Liver (tissue), 9 donors: ENCODE data around the gene ADPGK. TPM values are rescaled to one million over a fixed set of nuclear protein-coding genes. Genes with fewer than 3 reads are reported as not detected.

ENCODE experiments used
- DNase-seq: peaks from one replicate; pipeline ENCODE4 v3.0.0-alpha.2; 2017; ENCODE audit warnings: low spot score
- H3K27ac ChIP-seq, 2 donors: one replicate each; pipeline ENCODE4 v1.7.0; 2013; ENCODE audit warnings: inconsistent platforms in 2 of 2, low read length in 2 of 2, control low read depth in 1 of 2, low read depth in 1 of 2, mild to moderate bottlenecking in 1 of 2
- H3K27me3 ChIP-seq, 4 donors: one replicate each; pipeline versions ENCODE4 v1.6.1 to v1.7.0; 2013; ENCODE audit warnings: low read length in 3 of 4, inconsistent platforms in 1 of 4, mild to moderate bottlenecking in 1 of 4, moderate library complexity in 1 of 4; ENCODE audit not compliant: control insufficient read depth in 4 of 4, insufficient read depth in 4 of 4
- H3K36me3 ChIP-seq, 4 donors: one replicate each; pipeline versions ENCODE4 v1.6.1 to v1.7.0; 2013; ENCODE audit warnings: low read length in 3 of 4, mild to moderate bottlenecking in 3 of 4, low read depth in 1 of 4, moderate library complexity in 1 of 4; ENCODE audit not compliant: control insufficient read depth in 4 of 4, insufficient read depth in 3 of 4
- H3K4me1 ChIP-seq, 4 donors: one replicate each; pipeline versions ENCODE4 v1.6.1 to v1.7.0; 2013; ENCODE audit warnings: low read length in 3 of 4, mild to moderate bottlenecking in 3 of 4, moderate library complexity in 1 of 4; ENCODE audit not compliant: control insufficient read depth in 4 of 4, insufficient read depth in 4 of 4
- H3K4me3 ChIP-seq, 3 donors: one replicate each; pipeline versions ENCODE4 v1.6.1 to v1.7.0; 2013; ENCODE audit warnings: low read length in 3 of 3, control low read depth in 1 of 3, low read depth in 1 of 3, mild to moderate bottlenecking in 1 of 3
- H3K9ac ChIP-seq, 2 donors: one replicate each; pipeline ENCODE4 v1.7.0; 2013; ENCODE audit warnings: low read length in 2 of 2, mild to moderate bottlenecking in 2 of 2, moderate library complexity in 2 of 2, control low read depth in 1 of 2, low read depth in 1 of 2
- H3K9me3 ChIP-seq, 4 donors: one replicate each; pipeline versions ENCODE4 v1.6.1 to v1.7.0; 2013; ENCODE audit warnings: low read length in 3 of 4; ENCODE audit not compliant: control insufficient read depth in 4 of 4
- FOXA2 ChIP-seq: IDR thresholded peaks from 2 replicates; pipeline ENCODE4 v1.6.1; 2016; ENCODE audit warnings: antibody characterized with exemption
- GABPA ChIP-seq, 2 donors: IDR thresholded peaks in 1 of 2; conservative IDR thresholded peaks in 1 of 2; 2 replicates each; pipeline ENCODE4 v1.6.1; 2016; ENCODE audit warnings: antibody characterized with exemption in 2 of 2, mild to moderate bottlenecking in 1 of 2, moderate library complexity in 1 of 2
- JUND ChIP-seq, 2 donors: IDR thresholded peaks; 2 replicates each; pipeline ENCODE4 v1.6.1; 2016; ENCODE audit warnings: antibody characterized with exemption in 2 of 2
- RAD21 ChIP-seq, 2 donors: IDR thresholded peaks; 2 replicates each; pipeline ENCODE4 v1.6.1; 2016; ENCODE audit warnings: antibody characterized with exemption in 2 of 2, mild to moderate bottlenecking in 2 of 2
- TAF1 ChIP-seq: conservative IDR thresholded peaks from 2 replicates; pipeline ENCODE4 v1.6.1; 2016; ENCODE audit warnings: antibody characterized with exemption, mild to moderate bottlenecking
- YY1 ChIP-seq: IDR thresholded peaks from 2 replicates; pipeline ENCODE4 v1.6.1; 2016; ENCODE audit warnings: antibody characterized with exemption, mild to moderate bottlenecking
- WGBS: extraction: QIAGEN DNeasy Blood & Tissue Kit; methylation state at CpG from one replicate; pipeline ENCODE4 v1.1.7; 2013; 5-methylcytosine and 5-hydroxymethylcytosine counted together
- polyA plus RNA-seq, 2 donors: library from polyadenylated mRNA; stranded (reverse) in 1 of 2; unstranded in 1 of 2; fragments of 200-250 nt in 1 of 2; fragments of >200 nt in 1 of 2; fragmentation: Nextera tagmentation in 1 of 2; extraction: Ambion mirVana in 1 of 2; gene quantifications; one replicate each; pipeline versions ENCODE4 v1.2.1 to v1.2.3, GENCODE V29; 2013 to 2015
- total RNA-seq, 2 donors: library from RNA; depleted of rRNA; stranded (reverse); fragments of >200 nt; gene quantifications; one replicate each; pipeline ENCODE4 v1.2.3, GENCODE V29; 2014
- TF ChIP-seq, protein P1 (sequence below): IDR thresholded peaks from 2 replicates; pipeline ENCODE4 v1.6.1; 2016; ENCODE audit warnings: antibody characterized with exemption
- TF ChIP-seq, protein P2 (sequence below): IDR thresholded peaks from 2 replicates; pipeline ENCODE4 v1.6.1; 2016; ENCODE audit warnings: antibody characterized with exemption
- TF ChIP-seq, protein P3 (sequence below): IDR thresholded peaks from 2 replicates; pipeline ENCODE4 v1.6.1; 2016; ENCODE audit warnings: antibody characterized with exemption, mild to moderate bottlenecking
- TF ChIP-seq, protein P4 (sequence below): IDR thresholded peaks from 2 replicates; pipeline ENCODE4 v1.6.1; 2016; ENCODE audit warnings: antibody characterized with exemption
- TF ChIP-seq, protein P5 (sequence below): fragments of 150-350 bp; IDR thresholded peaks from 2 replicates; pipeline ENCODE4 v1.5.1; 2017; ENCODE audit warnings: improper control_type of control experiment, low read depth, low read length; ENCODE audit not compliant: missing input control
- donor health status: healthy.
- donor health status: healthy.
- donor health status: healthy.
- donor health status: healthy.
- donor health status: healthy.

ADPGK gene
- total and polyA plus RNA-seq, 4 donors = 12.2 to 35.5 (median 20.0) TPM

DNA sequence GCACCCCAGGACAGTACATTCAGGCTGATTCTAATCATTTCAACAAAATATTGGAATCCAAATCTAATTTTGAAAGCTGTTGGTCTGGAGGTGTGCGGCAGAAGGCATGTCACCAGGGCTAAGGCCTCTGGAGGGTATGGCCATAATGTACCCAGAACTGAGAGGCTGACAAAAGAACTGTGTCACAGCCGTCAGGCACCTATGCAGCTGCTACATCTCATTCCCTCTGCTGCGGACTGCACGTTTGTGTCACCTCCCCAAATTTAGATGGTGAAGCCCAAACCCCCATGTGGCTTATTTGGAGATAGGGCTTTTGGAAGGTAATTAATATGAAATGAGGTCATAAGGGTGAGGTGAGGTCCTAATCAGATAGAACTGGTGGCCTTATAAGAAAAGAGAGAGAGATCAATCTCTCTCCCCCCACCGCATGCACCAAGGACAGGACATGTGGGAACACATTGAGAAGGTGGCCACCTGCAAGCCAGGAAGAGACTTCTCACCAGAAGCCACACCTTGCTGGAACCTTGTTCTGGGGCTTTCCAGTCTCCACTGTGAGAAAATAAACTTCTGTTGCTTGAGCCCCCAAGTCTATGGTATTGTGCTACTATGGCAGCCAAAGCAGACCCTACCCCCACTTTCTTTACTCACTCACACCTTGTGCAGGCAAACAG, 22.8 kb downstream of the ADPGK start:
- 98% methylated on average over 5 of the region's 5 CpGs for WGBS
- H3K36me3 ChIP-seq = peaks cover 1 to 49% (median 23%) of the 10 kb centered on the region in 4 donors

DNA sequence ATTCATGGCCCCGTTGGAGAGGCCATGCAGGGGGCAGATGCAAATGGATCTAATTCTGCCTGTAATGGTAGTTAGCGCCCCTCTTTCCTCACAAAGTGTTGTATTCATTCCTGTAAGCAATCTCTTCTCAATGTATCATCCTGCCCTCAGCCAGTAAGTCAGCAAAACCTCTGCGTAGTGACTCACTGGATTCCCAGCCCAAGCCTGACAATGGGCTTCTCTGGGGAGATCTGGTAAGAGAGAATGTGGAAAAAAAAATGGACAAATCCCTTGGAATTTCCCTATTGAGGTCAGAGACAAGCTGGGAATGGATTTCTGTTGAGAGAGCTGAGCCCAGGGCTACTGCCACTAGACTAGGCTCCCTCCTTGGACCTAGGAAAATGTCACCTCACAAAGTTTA, 25.4 kb downstream of the ADPGK start:
- Histone ChIP-seq H3K27ac (no peak overlapping the region), H3K4me3 (no peak overlapping the region), H3K9me3 (no peaks in the 10 kb centered on the region), H3K9ac (no peak overlapping the region), H3K4me1 (no peaks in the 10 kb centered on the region), H3K36me3 (peaks cover 7 to 60% (median 41%) of the 10 kb centered on the region in 4 donors), H3K27me3 (no peaks in the 10 kb centered on the region)
- DNase-seq = no peak
- TF ChIP-seq, protein P1, sequence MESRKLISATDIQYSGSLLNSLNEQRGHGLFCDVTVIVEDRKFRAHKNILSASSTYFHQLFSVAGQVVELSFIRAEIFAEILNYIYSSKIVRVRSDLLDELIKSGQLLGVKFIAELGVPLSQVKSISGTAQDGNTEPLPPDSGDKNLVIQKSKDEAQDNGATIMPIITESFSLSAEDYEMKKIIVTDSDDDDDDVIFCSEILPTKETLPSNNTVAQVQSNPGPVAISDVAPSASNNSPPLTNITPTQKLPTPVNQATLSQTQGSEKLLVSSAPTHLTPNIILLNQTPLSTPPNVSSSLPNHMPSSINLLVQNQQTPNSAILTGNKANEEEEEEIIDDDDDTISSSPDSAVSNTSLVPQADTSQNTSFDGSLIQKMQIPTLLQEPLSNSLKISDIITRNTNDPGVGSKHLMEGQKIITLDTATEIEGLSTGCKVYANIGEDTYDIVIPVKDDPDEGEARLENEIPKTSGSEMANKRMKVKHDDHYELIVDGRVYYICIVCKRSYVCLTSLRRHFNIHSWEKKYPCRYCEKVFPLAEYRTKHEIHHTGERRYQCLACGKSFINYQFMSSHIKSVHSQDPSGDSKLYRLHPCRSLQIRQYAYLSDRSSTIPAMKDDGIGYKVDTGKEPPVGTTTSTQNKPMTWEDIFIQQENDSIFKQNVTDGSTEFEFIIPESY = no peak
- TF ChIP-seq GABPA (IDR thresholded peaks at IDR 0.05 in 1 of 2, conservative IDR thresholded peaks at IDR 0.05 in 1 of 2) = no peak
- no peak for TF ChIP-seq TAF1
- no peak for TF ChIP-seq RAD21 (IDR thresholded peaks at IDR 0.05)
- TF ChIP-seq, protein P2, sequence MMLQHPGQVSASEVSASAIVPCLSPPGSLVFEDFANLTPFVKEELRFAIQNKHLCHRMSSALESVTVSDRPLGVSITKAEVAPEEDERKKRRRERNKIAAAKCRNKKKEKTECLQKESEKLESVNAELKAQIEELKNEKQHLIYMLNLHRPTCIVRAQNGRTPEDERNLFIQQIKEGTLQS = no peak
- TF ChIP-seq, protein P3, sequence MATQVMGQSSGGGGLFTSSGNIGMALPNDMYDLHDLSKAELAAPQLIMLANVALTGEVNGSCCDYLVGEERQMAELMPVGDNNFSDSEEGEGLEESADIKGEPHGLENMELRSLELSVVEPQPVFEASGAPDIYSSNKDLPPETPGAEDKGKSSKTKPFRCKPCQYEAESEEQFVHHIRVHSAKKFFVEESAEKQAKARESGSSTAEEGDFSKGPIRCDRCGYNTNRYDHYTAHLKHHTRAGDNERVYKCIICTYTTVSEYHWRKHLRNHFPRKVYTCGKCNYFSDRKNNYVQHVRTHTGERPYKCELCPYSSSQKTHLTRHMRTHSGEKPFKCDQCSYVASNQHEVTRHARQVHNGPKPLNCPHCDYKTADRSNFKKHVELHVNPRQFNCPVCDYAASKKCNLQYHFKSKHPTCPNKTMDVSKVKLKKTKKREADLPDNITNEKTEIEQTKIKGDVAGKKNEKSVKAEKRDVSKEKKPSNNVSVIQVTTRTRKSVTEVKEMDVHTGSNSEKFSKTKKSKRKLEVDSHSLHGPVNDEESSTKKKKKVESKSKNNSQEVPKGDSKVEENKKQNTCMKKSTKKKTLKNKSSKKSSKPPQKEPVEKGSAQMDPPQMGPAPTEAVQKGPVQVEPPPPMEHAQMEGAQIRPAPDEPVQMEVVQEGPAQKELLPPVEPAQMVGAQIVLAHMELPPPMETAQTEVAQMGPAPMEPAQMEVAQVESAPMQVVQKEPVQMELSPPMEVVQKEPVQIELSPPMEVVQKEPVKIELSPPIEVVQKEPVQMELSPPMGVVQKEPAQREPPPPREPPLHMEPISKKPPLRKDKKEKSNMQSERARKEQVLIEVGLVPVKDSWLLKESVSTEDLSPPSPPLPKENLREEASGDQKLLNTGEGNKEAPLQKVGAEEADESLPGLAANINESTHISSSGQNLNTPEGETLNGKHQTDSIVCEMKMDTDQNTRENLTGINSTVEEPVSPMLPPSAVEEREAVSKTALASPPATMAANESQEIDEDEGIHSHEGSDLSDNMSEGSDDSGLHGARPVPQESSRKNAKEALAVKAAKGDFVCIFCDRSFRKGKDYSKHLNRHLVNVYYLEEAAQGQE = no peak
- TF ChIP-seq, protein P4, sequence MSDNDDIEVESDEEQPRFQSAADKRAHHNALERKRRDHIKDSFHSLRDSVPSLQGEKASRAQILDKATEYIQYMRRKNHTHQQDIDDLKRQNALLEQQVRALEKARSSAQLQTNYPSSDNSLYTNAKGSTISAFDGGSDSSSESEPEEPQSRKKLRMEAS = no peak
- TF ChIP-seq, protein P5, sequence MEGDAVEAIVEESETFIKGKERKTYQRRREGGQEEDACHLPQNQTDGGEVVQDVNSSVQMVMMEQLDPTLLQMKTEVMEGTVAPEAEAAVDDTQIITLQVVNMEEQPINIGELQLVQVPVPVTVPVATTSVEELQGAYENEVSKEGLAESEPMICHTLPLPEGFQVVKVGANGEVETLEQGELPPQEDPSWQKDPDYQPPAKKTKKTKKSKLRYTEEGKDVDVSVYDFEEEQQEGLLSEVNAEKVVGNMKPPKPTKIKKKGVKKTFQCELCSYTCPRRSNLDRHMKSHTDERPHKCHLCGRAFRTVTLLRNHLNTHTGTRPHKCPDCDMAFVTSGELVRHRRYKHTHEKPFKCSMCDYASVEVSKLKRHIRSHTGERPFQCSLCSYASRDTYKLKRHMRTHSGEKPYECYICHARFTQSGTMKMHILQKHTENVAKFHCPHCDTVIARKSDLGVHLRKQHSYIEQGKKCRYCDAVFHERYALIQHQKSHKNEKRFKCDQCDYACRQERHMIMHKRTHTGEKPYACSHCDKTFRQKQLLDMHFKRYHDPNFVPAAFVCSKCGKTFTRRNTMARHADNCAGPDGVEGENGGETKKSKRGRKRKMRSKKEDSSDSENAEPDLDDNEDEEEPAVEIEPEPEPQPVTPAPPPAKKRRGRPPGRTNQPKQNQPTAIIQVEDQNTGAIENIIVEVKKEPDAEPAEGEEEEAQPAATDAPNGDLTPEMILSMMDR = no peak
- no peak for TF ChIP-seq FOXA2
- no peak for TF ChIP-seq YY1
- 92% methylated on average over 3 of the region's 3 CpGs for whole genome bisulfite sequencing

More for the DNA sequence above, 22.8 kb downstream of the ADPGK start:
- H3K4me3 ChIP-seq = no peak overlapping the region
- no peaks in the 10 kb centered on the region for H3K4me1 ChIP-seq
- TF ChIP-seq JUND (IDR thresholded peaks at IDR 0.05) = no peak
- no peak for TF ChIP-seq YY1
- TF ChIP-seq RAD21 (IDR thresholded peaks at IDR 0.05) = no peak
- no peaks in the 10 kb centered on the region for H3K27me3 ChIP-seq
- no peak for DNase-seq
- no peak overlapping the region for H3K9ac ChIP-seq
- H3K27ac ChIP-seq = no peak overlapping the region
- H3K9me3 ChIP-seq = no peaks in the 10 kb centered on the region
